HPDE6-E6E7 (cell line): ENCODE measurements around the gene GGNBP2.

Source experiments
- DNase-seq: peaks from one replicate; pipeline ENCODE4 v3.0.0; 2011; ENCODE audit warnings: missing footprints; ENCODE audit errors: extremely low spot score

GGNBP2 gene

DNA sequence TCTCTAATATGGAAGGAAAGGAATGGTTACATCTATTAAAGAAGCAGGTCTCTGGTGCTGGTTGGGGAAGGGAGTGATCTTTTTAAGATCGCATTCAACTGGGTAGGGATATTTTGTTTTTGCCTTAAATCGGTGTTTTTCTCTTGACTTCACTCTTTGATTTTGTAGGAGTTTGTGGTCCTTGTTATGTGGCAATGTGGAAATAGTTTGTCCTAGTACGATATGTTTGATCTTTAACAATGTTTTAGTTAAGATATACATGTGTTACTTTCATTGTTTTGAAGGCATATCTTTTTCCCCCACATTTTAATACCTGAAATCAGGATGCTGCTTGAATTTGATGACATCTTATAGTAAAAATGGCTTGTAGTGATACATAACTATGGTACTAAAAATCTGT is 8.7 kb downstream of the GGNBP2 start:
- no peak for DNase-seq

DNA sequence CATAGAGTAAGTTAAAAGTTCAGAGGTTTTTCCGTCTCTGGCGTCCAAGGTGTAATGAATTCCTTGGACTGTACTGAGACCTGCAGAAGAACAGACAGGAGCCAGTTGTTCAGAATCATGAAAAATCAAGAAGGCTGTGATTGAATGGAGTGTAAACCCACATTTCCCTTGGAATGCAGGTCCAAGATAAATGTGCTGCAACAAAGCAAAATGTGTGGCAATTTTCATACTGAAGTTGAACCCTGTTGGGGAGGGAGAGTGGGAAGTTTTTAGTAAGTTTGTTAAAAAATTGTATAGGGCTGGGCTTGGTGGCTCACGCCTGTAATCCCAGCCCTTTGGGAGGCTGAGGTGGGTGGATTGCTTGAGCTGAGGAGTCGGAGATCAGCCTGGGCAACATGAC is 21.4 kb downstream of the GGNBP2 start:
- no peak for DNase-seq

DNA sequence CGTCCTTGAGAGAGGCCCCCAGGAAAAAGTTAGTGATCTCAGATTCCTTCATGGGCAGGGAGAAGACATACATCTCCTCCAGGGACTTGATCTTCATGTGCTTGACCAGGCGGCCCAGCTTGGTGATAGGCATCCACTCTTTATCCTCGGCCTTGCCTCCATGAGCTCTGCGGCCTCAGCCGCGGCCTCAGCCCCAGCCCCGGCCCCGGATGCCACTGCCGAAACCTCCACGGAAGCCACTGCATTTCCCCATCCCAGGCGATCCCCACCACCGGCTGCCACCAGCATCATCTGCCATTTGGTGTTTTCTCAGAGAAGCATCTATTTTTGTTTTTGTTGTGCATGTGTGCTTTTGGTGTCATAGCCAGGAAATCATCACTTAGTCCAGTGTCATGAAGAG is 30.3 kb downstream of the GGNBP2 start:
- DNase-seq: no peak

- DNase-seq: no peak
Measured at GRCh38 chr17:36576793-36577192, 32.1 kb downstream of the GGNBP2 start.

DNA sequence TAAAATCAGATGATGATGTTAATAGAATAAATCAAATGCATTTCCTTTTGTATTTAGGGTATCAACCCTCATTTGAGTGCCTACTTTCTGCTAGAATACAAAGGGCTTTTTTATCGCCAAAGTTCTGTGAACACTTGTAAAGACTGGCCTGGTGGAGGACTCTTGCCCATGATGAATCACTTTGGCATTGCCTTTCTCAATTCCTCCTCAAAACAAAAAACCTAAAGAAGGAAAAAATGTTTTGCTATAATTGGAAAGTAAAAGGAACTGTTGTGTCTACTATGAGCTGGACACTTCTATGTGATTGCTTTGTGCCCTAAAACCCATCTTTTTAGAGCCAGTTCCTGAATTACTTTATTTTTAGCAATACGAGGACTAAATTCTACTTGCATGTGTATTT is 34.0 kb downstream of the GGNBP2 start:
- no peak for DNase-seq

DNA sequence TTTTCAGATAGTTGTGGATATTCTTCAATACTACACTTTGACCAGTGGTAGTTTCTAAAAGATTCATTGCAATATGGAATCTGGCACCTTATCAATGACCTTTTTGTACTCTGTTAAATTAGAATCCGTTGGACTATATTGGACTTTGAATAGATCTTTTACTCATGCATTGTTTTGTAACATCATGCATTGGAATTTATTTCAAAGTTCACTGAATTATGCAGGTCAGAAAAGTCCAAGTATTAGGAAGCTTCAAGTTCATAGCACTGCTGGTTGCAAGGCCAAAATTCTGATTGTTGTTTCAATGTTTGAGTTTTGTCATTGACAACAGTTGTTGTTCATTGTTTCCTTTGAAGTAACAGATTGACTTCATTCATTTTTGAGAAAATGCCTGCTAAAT is 39.1 kb downstream of the GGNBP2 start:
- no peak for DNase-seq

GRCh38 chr17:36586138-36586537 is 41.4 kb downstream of the GGNBP2 start:
- no peak for DNase-seq

DNA sequence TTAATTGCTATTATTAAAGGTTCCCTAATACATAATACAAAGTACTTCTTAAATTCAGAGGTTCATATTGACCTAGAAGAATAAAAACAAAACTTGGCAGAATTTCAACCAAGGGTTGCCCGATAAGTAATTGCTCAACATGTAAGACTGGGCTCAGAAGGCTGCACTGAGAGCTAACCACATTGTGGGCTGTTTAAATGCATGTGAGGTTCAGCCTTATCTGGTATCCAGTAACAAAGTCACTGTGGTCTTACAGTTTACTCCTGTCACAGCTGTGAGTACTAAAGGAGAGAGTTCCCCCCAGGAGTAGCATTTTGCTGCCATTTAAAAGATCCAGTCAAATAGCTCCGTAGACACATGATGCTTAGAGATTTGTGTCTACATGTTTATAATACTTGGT is 45.4 kb downstream of the GGNBP2 start:
- DNase-seq: no peak

DNA sequence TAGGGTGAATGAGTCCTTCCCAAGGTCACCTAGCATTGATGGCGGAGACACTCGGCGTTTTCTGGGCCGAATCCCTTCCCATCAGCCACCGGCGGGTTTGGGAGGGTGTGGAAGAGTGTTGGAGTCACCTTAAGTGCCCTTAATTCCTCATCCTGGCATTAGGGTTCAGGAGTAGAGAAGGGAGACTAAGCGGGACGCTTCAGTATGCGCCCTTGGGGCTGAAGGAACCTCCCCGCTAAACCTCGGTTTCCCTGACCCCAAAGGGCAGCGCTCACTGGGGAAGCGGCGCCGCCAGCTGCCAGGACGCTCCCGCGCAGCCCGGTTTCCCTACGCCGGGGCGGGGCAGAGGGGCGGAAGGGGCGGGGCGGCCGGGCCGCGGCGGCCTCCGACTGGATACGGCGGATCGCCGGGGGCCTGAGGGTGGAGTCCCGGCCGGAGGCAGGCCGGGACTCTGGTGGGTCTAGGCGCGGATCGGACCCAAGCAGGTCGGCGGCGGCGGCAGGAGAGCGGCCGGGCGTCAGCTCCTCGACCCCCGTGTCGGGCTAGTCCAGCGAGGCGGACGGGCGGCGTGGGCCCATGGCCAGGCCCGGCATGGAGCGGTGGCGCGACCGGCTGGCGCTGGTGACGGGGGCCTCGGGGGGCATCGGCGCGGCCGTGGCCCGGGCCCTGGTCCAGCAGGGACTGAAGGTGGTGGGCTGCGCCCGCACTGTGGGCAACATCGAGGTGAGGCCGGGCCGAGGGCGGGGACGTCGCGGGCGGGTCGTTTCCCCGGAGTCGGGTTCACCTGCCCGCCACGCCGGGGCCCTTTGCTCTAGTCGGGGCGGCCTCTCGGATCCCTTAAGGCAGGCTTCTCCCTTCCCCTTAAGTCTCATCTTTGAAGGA is 47.0 kb downstream of the GGNBP2 start, which contains the start of gene DHRS11:
TSS of gene DHRS11 (plus strand) at position 446 of the 882 bp plus-strand sequence. CDS start at position 577, 131 bp downstream.
- DNase-seq: peak; percentile 93

DNA sequence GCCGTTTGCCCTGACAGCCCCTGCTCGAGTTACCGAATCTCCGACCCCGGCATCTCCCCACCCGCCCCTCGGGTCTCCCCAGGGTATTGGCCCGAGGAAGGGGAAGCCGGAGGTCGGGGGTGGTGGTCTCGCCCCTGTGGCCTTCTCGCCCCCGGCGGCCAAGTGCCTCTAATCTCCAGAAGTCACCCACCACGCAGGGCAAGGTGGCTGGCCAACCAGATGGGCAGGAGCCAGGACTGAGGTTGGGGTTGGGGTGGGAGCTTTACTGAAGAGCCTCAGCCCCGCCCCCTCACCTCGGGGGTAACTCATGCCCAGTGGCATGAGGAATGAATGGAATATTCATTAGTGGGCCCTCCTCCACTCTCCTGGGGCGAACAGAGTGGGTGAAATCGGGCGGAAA is 47.6 kb downstream of the GGNBP2 start:
- DNase-seq: no peak

DNA sequence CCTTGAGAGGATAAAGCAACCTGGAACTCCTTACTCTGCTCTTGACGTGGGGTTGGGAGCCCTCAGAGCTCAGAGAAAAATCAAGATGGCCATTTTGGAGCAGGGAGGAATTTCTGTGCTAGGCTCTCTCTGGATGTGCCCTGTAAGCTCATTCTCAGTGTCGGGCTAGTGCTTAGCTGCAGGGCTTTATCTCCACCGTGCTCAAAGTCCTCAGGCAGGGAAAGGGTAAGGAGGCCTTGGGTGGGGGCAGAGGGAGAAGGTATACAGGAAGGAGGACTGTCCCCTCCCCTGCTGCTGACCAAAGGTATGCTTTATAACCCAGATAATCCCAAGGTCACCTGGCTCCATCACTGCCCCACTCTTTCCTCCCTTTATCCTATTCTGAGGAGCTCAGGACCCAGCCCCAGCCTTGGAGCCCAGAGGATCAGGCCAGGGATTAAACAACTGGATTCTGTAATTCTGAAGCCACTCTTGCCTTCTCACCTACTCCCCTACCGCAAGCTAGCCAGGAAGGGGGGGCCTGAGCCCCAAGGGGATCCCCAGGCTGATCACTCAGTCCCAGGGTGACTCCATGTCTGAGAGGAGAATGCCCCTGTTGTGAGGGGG is 48.1 kb downstream of the GGNBP2 start:
- DNase-seq: no peak

DNA sequence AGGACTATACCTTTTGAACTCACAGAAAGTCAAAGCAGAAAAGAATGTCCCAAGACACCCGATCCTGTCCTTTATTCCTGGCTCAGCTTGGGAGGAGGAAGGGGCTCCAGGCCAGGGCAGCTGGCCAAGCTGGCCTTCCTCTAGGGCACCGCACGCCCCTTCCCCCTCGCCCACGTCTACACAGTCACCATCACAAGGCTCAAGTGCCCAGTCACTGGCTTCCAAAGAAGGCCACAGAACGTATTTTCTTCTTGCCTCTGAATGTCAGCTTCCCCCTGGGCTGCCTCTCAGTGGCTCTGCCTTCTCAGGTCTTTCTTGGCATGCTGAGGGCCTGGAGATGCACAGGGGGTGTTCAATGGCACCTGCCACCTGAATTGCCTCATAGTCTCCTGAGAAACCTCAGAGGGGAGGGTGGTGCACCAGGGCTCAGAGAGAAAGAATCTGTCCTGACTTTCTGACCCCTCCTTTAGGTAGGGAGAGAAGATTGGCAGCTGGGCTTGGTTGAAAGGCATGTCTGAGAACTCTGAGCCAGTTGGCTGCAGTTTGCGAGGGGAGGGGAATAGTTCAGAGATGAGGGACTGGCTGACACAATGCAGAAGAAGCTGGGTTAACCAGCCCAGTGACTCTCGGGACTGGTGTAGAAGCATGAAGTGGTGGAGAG is 49.1 kb downstream of the GGNBP2 start:
- DNase-seq: no peak

GRCh38 chr17:36594626-36595401 is 50.1 kb downstream of the GGNBP2 start:
- no peak for DNase-seq

- no peak for DNase-seq
Measured at GRCh38 chr17:36597226-36597625, 52.5 kb downstream of the GGNBP2 start.

- DNase-seq: no peak
Measured at GRCh38 chr17:36597866-36598777, 53.4 kb downstream of the GGNBP2 start.

GRCh38 chr17:36598951-36599401 is 54.3 kb downstream of the GGNBP2 start:
- DNase-seq: no peak

DNA sequence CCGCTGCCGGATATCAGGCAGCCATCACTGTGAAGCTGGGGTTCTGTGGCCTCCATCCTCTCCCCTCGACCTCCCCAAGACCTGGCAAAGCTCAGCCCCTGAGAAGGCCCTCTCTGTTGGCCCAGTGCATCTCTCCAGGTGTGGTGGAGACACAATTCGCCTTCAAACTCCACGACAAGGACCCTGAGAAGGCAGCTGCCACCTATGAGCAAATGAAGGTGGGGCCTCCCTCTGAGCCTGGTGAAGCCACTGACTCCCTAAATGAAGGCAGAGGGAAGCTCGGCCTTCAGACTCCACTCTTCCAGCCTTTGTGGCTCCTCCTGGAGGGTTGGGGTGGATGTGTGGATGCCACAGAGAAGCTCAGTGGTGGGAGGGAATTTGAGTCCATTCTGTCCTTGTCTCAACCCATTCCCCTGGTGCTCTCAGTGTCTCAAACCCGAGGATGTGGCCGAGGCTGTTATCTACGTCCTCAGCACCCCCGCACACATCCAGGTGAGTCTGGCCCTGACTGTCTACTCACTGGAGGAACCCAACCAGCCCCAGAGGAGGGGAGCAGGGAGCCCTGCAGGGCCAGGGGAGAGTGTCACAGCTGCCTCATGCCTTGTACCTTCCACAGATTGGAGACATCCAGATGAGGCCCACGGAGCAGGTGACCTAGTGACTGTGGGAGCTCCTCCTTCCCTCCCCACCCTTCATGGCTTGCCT is 55.0 kb downstream of the GGNBP2 start:
- no peak for DNase-seq

- DNase-seq: no peak
Measured at GRCh38 chr17:36600465-36600864, 55.7 kb downstream of the GGNBP2 start.

- DNase-seq: no peak
Measured at GRCh38 chr17:36600936-36601302, 56.2 kb downstream of the GGNBP2 start.
